Activated T-helper 1 cell treated with anti-CD3 and anti-CD28 coated beads, Interleukin-2, amount 50 U/mL, for 16 hours (primary cell): ENCODE results near the gene CEP162.
A peak's percentile ranks its signal among the peaks of the same experiment; 100 is the strongest.
"Not testable (repeated sequence)": the region's sequence is repeated elsewhere in the genome, so short reads cannot be mapped to it uniquely, and the experiment has no call there.

Source experiments
- DNase-seq, 2 donors: peaks; one replicate each; pipeline ENCODE4 v3.0.0-alpha.2; 2020; ENCODE audit warnings: low read depth in 1 of 2, low spot score in 1 of 2

CEP162 gene

DNA sequence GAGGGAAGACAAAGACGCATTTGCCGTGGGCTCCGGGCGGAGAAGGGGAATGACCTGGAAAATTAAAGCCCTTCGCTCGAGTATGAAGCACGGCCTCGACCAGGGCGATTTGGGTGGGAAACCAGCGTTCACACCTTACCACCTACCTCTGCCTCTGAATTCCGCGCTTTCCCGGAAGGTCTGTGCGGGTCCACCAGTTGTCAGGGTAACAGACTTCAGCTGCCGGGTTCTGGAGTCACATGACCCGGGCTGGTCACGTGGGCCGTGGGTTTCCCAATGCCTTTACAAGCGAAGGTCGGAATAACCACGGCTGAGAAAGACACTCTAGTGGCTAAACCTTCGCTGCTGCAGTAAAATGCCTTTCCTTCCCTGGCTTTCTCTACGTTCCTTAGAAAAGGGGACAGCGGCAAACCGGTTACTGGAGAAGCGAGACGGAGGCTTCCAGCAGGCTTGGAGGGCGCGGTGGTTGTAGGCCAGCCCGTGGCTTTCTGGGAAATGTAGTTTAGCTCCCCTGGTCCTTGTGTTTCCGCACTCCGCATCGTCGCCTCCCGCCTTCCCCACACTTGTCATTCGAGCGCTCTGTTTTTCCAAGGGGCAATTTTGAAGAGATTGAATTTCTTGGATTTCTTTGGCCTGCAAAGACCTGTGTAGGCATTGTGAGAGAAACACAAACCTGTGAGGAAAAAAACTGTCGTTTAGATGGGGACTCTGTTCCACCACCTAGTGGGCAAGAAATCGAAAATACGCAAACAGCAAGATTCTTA, at the start of gene CEP162:
TSS of gene CEP162 (minus strand) at position 210 of the 764 bp plus-strand sequence. CDS start 1,250 bp downstream, outside the sequence.
- peak; percentile 66 to 70 for DNase-seq

DNA sequence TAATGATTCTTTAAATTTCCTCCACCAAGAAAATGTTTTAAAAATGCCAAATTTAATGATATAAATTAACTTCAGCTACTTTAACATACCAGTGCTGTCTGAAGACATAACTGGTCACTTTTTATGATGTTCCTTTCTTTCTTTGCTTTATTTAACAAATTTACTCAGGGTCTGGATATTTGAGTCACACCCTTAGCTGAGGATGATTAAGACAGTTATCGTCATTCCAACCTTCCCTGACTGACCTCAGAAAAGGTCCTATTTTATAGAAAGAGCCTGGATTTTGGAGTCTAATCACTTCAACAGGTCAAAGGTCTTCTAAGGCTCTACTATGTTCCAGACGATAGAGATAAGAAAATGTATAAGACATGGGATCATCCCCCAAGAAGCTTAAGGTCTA, 47.4 kb upstream of the CEP162 start:
- no peak for DNase-seq

GRCh38 chr6:84273048-84273809, 45.8 kb upstream of the CEP162 start:
- DNase-seq = no peak

GRCh38 chr6:84272298-84272697, 44.9 kb upstream of the CEP162 start:
- DNase-seq = no peak

DNA sequence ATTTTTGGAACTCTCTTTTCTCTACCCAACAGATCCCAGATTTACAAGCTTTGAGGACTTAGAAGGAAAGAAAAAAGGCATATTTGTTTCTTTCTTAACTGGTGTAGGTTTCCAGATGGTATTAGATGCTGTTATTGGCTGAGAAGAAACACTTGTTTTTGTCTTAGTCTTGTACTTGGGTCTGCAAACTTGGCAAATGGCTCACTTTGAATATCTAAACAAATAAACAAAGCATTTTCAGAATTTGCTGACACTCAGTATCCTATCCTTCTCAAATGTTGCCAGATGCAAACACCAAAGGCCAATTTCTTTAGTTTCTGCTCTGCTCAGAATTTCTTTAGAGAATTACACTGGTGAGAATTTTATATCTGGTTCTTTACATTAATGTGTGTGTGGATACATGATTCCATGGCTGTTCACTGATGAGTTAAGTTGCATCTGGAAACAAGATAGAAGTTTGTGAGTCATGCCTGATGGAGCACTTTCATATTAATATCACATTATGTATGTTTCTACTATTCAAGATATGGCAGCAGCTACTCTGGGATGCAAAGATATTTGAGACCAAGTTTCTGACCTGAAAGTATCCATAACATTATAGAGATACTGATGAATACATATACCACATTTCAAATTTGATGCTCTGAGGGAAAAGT, 43.7 kb upstream of the CEP162 start:
- DNase-seq = no peak

DNA sequence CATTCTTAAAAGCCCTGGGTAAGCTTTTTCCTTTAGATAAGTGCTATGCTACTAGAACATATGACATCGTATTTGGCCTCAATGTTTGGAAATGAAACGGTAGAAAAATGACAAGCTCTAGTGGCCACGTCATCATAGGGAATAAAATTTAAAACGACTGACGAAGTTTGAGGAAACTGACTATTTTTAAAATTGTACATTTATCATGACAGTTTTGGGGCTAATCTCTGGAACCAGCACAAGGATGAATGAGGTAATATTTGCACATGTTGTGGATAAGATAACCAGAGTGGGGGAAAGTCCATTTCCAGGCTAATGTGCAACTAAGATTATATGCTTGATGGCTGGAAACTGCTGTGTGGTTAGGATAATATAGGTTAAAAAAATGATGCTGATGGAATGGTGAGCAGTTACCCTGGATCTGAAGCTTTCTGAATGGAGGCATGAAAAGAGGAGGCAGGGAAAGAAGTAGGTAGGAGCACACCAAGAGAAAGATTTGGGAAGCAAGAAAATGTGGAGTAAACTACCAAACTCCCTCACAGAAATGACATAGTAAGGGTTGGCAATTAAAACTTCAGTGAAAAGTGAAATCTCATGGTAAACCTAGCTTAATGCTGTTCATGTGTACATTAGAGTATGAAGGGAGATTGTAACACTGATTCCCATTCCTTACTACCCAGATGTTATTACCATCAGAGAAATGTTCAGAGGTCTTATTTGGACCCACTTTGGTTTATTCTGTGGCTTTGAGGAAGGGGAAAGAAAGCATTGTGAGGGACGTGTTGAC, 42.7 kb upstream of the CEP162 start:
- DNase-seq = no peak

DNA sequence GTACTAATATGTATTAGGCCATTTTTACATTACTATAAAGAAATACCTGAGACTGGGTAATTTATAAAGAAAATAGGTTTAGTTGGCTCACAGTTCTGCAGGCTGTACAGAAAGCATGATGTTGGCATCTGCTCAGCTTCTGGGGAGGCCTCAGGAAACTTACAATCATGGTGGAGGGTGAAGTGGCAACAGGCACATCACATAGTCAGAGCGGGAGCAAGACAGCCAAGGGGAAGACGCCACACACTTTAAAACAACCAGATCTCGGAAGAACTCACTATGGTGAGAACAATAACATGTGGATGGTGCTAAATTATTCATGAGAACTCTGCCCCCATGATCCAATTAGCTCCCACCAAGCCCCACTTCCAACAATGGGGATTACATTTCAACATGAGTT, 41.3 kb upstream of the CEP162 start:
- DNase-seq = no peak

DNA sequence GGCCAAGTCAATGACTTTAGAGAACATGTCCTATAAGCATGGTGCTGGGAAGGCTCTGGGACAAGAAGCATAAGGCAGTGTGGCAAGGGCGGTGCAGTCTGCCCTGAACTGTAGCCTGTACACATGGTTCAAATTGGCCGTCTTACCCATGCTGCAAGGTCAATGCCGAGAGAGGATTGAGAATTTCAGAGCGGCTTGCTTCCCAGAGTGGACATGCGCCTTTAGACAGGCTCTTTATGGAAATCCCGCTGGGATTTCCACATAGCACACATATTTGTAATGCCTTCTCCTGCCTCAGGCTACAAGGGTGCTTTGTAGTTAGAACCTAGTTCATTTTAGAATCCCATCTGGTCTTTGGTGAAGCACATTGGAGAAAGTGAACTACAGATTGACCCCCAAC, 36.1 kb upstream of the CEP162 start:
- no peak for DNase-seq

DNA sequence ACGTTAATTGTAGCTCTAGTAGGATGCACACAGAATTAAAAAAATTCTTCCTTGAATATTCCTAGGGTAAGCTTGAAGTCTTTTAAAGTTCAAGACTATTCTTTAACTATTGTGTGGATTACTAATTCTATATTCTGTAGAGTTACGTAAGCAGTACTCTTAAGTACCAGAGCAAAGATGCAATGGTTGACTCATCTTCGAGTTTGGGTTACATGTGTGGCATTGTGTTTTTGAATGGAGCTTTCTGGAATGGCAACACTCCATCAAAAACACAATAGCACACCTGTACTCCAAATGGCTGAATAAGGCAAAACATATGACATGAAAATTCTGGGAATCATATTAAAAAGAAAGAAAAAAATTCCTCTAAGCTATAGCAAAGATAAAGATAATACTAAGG, 33.5 kb upstream of the CEP162 start:
- no peak for DNase-seq

DNA sequence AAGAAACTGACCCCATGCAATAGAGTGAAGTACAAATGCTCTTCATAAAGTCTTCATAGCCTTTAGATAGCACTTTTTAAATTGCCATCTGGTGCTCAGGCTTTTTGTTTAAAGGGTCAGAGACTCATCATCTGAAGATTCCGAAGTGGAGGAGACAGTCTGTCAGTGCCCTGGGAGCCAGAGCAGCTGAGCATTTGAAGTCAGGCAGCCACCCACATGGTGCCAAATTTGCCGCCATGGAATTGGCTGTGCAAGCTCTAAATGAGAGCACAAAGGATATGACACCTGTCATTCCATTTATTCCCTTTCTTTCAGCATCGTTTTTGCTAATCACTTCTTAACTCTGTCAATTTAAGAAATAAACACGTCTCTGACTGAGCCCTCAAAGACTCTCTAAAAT, 32.8 kb upstream of the CEP162 start:
- no peak for DNase-seq

DNA sequence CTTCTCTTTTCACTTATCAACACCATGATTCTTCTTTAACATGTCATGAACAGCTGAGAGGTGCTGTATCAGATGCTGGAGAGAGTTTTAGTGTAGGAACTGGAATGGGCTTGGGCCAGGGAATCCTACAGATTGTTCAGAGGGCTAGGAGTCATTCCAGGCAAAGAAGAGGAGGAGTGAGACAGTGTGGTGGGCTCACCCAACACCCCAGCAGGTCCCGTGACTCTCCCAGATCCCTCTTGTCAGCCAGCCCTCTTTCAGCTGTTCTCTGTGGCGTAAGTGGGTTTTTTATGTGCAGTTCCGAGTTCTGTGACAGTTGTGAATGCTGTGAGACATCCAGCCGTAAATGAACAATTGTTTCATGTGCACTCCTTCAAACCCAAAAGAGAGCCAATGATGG, 31.4 kb upstream of the CEP162 start:
- DNase-seq = no peak

DNA sequence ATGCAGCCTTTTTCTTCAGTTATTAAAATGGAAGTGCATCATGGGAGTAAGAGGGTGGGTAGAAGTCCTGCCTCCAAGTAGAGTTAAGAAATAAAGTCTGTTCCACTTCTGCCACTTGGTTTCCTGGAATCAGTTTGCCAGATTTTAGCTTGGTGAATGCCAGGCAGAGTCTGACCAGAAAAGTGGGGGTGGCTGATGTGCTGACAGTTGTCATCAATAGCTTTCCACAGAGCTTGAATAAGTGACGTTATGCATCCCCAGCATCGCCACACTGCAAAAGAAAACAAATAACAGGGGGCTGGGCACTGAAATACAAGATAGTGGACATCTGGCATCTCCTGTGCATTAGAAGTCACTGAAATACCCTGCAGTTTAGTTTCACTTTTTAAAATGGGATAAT, 30.8 kb upstream of the CEP162 start:
- no peak for DNase-seq

- DNase-seq = no peak
Observed at GRCh38 chr6:84255641-84256040, 28.2 kb upstream of the CEP162 start.

- no peak for DNase-seq
Observed at GRCh38 chr6:84253380-84253779, 25.9 kb upstream of the CEP162 start.

GRCh38 chr6:84251891-84252539, 24.6 kb upstream of the CEP162 start:
- DNase-seq = no peak

GRCh38 chr6:84249724-84250123, 22.3 kb upstream of the CEP162 start:
- DNase-seq = no peak

DNA sequence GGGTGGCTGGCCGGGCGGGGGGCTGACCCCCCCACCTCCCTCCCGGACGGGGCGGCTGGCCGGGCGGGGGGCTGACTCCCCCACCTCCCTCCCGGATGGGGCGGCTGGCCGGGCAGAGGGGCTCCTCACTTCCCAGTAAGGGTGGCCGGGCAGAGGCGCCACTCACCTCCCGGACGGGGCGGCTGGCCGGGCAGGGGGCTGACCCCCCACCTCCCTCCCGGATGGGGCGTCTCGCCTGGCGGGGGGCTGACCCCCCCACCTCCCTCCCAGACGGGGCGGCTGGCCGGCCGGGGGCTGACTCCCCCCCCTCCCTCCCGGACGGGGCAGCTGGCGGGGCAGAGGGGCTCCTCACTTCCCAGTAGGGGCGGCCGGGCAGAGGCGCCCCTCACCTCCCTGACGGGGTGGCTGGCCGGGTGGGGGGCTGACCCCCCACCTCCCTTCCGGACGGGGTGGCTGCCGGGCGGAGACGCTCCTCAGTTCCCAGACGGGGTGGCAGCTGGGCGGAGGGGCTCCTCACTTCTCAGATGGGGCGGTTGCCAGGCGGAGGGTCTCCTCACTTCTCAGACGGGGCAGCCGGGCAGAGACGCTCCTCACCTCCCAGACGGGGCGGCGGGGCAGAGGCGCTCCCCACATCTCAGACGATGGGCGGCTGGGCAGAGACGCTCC, 17.1 kb upstream of the CEP162 start:
- not testable (repeated sequence) for DNase-seq

GRCh38 chr6:84243240-84243639, 15.8 kb upstream of the CEP162 start:
- no peak for DNase-seq

- no peak for DNase-seq
Observed at GRCh38 chr6:84242265-84242664, 14.8 kb upstream of the CEP162 start.

- no peak for DNase-seq
Observed at GRCh38 chr6:84228198-84228543, 728 bp upstream of the CEP162 start.
